HEK293 (cell line): ENCODE measurements around the gene ZNF853.

Experiments
- CTCF ChIA-PET: fragments of 350-600 bp; formaldehyde crosslinking; extraction: SDS; loops from one replicate; lab custom pipeline; 2021; ENCODE audit warnings: antibody characterized with exemption; lab: Yijun Ruan, JAX
- POLR2A ChIA-PET: fragments of 300-600 bp; formaldehyde crosslinking; extraction: SDS; loops from one replicate; lab custom pipeline; 2020; ENCODE audit warnings: antibody characterized with exemption, inconsistent platforms; lab: Yijun Ruan, JAX
- H3K27ac ChIP-seq: fragments of 200-500 bp; sonication (Bioruptor generic); 2 replicates; pipeline ENCODE4 v1.5.1; 2014; ENCODE audit warnings: low read depth, low read length, control low read depth, inconsistent platforms; ENCODE audit errors: extremely low read depth
- H3K36me3 ChIP-seq, 2 experiments: fragments of 200-500 bp in 1 of 2; sonication (Bioruptor generic) in 1 of 2; 1 replicate in 1 of 2; 2 replicates in 1 of 2; pipeline ENCODE4 v1.5.1; 2014 to 2017; ENCODE audit warnings: inconsistent platforms in 2 of 2, low read length in 2 of 2; ENCODE audit not compliant: control insufficient read depth in 2 of 2, insufficient read depth in 1 of 2
- H3K4me1 ChIP-seq: fragments of 200-500 bp; sonication (Bioruptor generic); 2 replicates; pipeline ENCODE4 v1.5.1; 2014; ENCODE audit warnings: mild to moderate bottlenecking, low read length, inconsistent platforms; ENCODE audit not compliant: control insufficient read depth, insufficient read depth
- H3K4me3 ChIP-seq: 2 replicates; pipeline ENCODE4 v1.5.1; 2011; ENCODE audit warnings: low read depth, mild to moderate bottlenecking, control low read depth, low read length, moderate library complexity
- H3K9me3 ChIP-seq: fragments of 200-500 bp; sonication (Bioruptor generic); 2 replicates; pipeline ENCODE4 v1.5.1; 2014; ENCODE audit warnings: low read depth, low read length, inconsistent platforms; ENCODE audit not compliant: control insufficient read depth, insufficient read depth
- BCL11B ChIP-seq: fragments of 450-650 bp; formaldehyde crosslinking; IDR thresholded peaks from 2 replicates; pipeline ENCODE4 v1.5.1; 2016; ENCODE audit warnings: low read depth, missing biosample characterization, missing genetic modification characterization
- GLIS1 ChIP-seq: fragments of 450-650 bp; formaldehyde crosslinking; IDR thresholded peaks from 2 replicates; pipeline ENCODE4 v1.5.1; 2016; ENCODE audit warnings: missing biosample characterization, missing genetic modification characterization
- INSM2 ChIP-seq: fragments of 450-650 bp; formaldehyde crosslinking; IDR thresholded peaks from 2 replicates; pipeline ENCODE4 v1.5.1; 2016; ENCODE audit warnings: missing biosample characterization, missing genetic modification characterization
- PRDM4 ChIP-seq: fragments of 450-650 bp; formaldehyde crosslinking; IDR thresholded peaks from 2 replicates; pipeline ENCODE4 v1.5.1; 2017; ENCODE audit warnings: missing biosample characterization, missing genetic modification characterization
- REPIN1 ChIP-seq: fragments of 450-650 bp; formaldehyde crosslinking; IDR thresholded peaks from 2 replicates; pipeline ENCODE4 v1.5.1; 2017; ENCODE audit warnings: missing biosample characterization, missing genetic modification characterization, low read depth
- SETDB1 ChIP-seq: IDR thresholded peaks from one replicate; pipeline ENCODE4 v1.6.1; 2017; ENCODE audit warnings: mild to moderate bottlenecking, low read length, moderate library complexity, mixed read lengths; ENCODE audit not compliant: insufficient read length
- ZNF138 ChIP-seq: fragments of 450-650 bp; formaldehyde crosslinking; IDR thresholded peaks from 2 replicates; pipeline ENCODE4 v1.5.1; 2016; ENCODE audit warnings: missing biosample characterization, missing genetic modification characterization, borderline replicate concordance
- ZNF155 ChIP-seq: fragments of 450-650 bp; formaldehyde crosslinking; IDR thresholded peaks from 2 replicates; pipeline ENCODE4 v1.5.1; 2016; ENCODE audit warnings: missing biosample characterization, missing genetic modification characterization
- ZNF174 ChIP-seq: fragments of 450-650 bp; formaldehyde crosslinking; IDR thresholded peaks from 2 replicates; pipeline ENCODE4 v1.5.0; 2017; ENCODE audit warnings: missing biosample characterization, mild to moderate bottlenecking, missing genetic modification characterization
- ZNF175 ChIP-seq: fragments of 450-650 bp; formaldehyde crosslinking; IDR thresholded peaks from 2 replicates; pipeline ENCODE4 v1.5.1; 2016; ENCODE audit warnings: missing biosample characterization, missing genetic modification characterization
- ZNF23 ChIP-seq: fragments of 450-650 bp; formaldehyde crosslinking; IDR thresholded peaks from 2 replicates; pipeline ENCODE4 v1.5.1; 2016; ENCODE audit warnings: missing biosample characterization, missing genetic modification characterization, borderline replicate concordance
- ZNF350 ChIP-seq: fragments of 450-650 bp; formaldehyde crosslinking; IDR thresholded peaks from 2 replicates; pipeline ENCODE4 v1.5.0; 2017; ENCODE audit warnings: missing biosample characterization, mild to moderate bottlenecking, missing genetic modification characterization
- ZNF354C ChIP-seq: fragments of 450-650 bp; formaldehyde crosslinking; IDR thresholded peaks from 2 replicates; pipeline ENCODE4 v1.5.1; 2016; ENCODE audit warnings: missing biosample characterization, missing genetic modification characterization, low read depth, borderline replicate concordance
- ZNF362 ChIP-seq: fragments of 450-650 bp; formaldehyde crosslinking; IDR thresholded peaks from 2 replicates; pipeline ENCODE4 v1.5.1; 2016; ENCODE audit warnings: missing biosample characterization, missing genetic modification characterization
- ZNF530 ChIP-seq: fragments of 450-650 bp; formaldehyde crosslinking; IDR thresholded peaks from 2 replicates; pipeline ENCODE4 v1.5.1; 2016; ENCODE audit warnings: low read depth, missing biosample characterization, missing genetic modification characterization
- ZNF548 ChIP-seq: fragments of 450-650 bp; formaldehyde crosslinking; IDR thresholded peaks from 2 replicates; pipeline ENCODE4 v1.5.1; 2016; ENCODE audit warnings: missing biosample characterization, missing genetic modification characterization
- ZNF654 ChIP-seq: fragments of 450-650 bp; formaldehyde crosslinking; IDR thresholded peaks from 2 replicates; pipeline ENCODE4 v1.5.1; 2016; ENCODE audit warnings: low read depth, missing biosample characterization, missing genetic modification characterization
- ZNF660 ChIP-seq: fragments of 450-650 bp; IDR thresholded peaks from 2 replicates; pipeline ENCODE4 v1.5.1; 2018; ENCODE audit warnings: missing biosample characterization, mild to moderate bottlenecking, missing genetic modification characterization
- ZNF76 ChIP-seq: fragments of 450-650 bp; formaldehyde crosslinking; IDR thresholded peaks from 2 replicates; pipeline ENCODE4; 2016; ENCODE audit warnings: low read depth, missing biosample characterization, missing genetic modification characterization, borderline replicate concordance
- ZNF776 ChIP-seq: fragments of 450-650 bp; formaldehyde crosslinking; IDR thresholded peaks from 2 replicates; pipeline ENCODE4 v1.5.0; 2017; ENCODE audit warnings: missing biosample characterization, missing genetic modification characterization, borderline replicate concordance
- ZNF785 ChIP-seq: fragments of 450-650 bp; formaldehyde crosslinking; IDR thresholded peaks from 2 replicates; pipeline ENCODE4 v1.5.1; 2016; ENCODE audit warnings: missing biosample characterization, missing genetic modification characterization
- ZNF791 ChIP-seq: fragments of 450-650 bp; formaldehyde crosslinking; IDR thresholded peaks from 2 replicates; pipeline ENCODE4 v1.5.1; 2016; ENCODE audit warnings: missing biosample characterization, missing genetic modification characterization
- ZNF843 ChIP-seq: fragments of 450-650 bp; formaldehyde crosslinking; IDR thresholded peaks from 2 replicates; pipeline ENCODE4 v1.5.1; 2016; ENCODE audit warnings: missing biosample characterization, missing genetic modification characterization
- TF ChIP-seq, protein P1 (sequence below): sonication (generic); formaldehyde crosslinking; IDR thresholded peaks from 2 replicates; pipeline ENCODE4 v1.8.1; 2022; ENCODE audit warnings: mild to moderate bottlenecking, moderate library complexity, missing genetic modification reagents
- TF ChIP-seq, protein P2 (sequence below): fragments of 450-650 bp; formaldehyde crosslinking; IDR thresholded peaks from 2 replicates; pipeline ENCODE4 v1.5.1; 2016; ENCODE audit warnings: missing biosample characterization, missing genetic modification characterization
- TF ChIP-seq, protein P3 (sequence below): fragments of 450-650 bp; formaldehyde crosslinking; IDR thresholded peaks from 2 replicates; pipeline ENCODE4 v1.5.1; 2016; ENCODE audit warnings: missing biosample characterization, missing genetic modification characterization

Gene ZNF853

GRCh38 chr7:6650521-6651011 is 35.2 kb downstream of the ZNF853 start (continued):
- TF ChIP-seq PRDM4 (no peak), ZNF843 (tag by site-specific recombination) (no peak), ZNF362 (tag by site-specific recombination) (no peak), ZNF174 (tag by site-specific recombination) (no peak), ZNF350 (tag by site-specific recombination) (no peak)

GRCh38 chr7:6651851-6652445 is 36.5 kb downstream of the ZNF853 start:
- no peaks in the 10 kb centered on the region for H3K9me3 ChIP-seq
- no peak for TF ChIP-seq ZNF791
- TF ChIP-seq ZNF76, result no peak
- no peak for TF ChIP-seq BCL11B
- no peak for TF ChIP-seq INSM2 (tag by site-specific recombination)
- TF ChIP-seq REPIN1 (tag by site-specific recombination), result no peak
- TF ChIP-seq ZNF138 (tag by site-specific recombination), result no peak
- TF ChIP-seq ZNF548, result no peak
- TF ChIP-seq, protein P1, sequence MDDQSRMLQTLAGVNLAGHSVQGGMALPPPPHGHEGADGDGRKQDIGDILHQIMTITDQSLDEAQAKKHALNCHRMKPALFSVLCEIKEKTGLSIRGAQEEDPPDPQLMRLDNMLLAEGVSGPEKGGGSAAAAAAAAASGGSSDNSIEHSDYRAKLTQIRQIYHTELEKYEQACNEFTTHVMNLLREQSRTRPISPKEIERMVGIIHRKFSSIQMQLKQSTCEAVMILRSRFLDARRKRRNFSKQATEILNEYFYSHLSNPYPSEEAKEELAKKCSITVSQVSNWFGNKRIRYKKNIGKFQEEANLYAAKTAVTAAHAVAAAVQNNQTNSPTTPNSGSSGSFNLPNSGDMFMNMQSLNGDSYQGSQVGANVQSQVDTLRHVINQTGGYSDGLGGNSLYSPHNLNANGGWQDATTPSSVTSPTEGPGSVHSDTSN (CRISPR knock-in tag), result no peak
- no peak for TF ChIP-seq ZNF654
- H3K27ac ChIP-seq, result no peak overlapping the region
- no peaks in the 10 kb centered on the region for H3K4me1 ChIP-seq
- CTCF ChIA-PET, result no interaction called here
- H3K4me3 ChIP-seq, result no peak overlapping the region
- H3K36me3 ChIP-seq, result peaks cover 6 to 75% of the 10 kb centered on the region in 2 experiments; a peak in 2 of 3 replicates
- POLR2A ChIA-PET, result no interaction called here

DNA sequence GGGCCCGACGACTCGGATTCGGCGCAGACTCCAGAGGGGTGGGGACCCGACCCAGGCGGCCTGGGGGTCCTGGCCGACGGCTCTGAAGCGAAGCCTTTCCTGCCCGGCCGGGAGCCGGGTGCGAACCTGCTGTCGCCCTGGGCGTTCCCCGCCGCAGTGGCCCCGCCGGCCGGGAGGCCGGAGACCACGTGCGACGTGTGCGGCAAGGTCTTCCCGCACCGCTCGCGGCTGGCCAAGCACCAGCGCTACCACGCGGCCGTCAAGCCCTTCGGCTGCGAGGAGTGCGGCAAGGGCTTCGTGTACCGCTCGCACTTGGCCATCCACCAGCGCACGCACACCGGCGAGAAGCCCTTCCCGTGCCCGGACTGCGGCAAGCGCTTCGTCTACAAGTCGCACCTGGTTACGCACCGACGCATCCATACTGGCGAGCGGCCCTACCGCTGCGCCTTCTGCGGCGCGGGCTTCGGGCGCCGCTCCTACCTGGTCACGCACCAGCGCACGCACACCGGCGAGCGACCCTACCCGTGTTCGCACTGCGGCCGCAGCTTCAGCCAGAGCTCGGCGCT is 37.1 kb downstream of the ZNF853 start:
- Histone ChIP-seq H3K27ac (no peak overlapping the region), H3K4me1 (no peaks in the 10 kb centered on the region), H3K9me3 (no peaks in the 10 kb centered on the region), H3K4me3 (no peak overlapping the region), H3K36me3 (peaks cover 6 to 69% of the 10 kb centered on the region in 2 experiments; a peak in 2 of 3 replicates)
- ChIA-PET POLR2A (no interaction called here), CTCF (no interaction called here)
- no peak for TF ChIP-seq GLIS1 (tag by site-specific recombination)
- TF ChIP-seq, protein P2, sequence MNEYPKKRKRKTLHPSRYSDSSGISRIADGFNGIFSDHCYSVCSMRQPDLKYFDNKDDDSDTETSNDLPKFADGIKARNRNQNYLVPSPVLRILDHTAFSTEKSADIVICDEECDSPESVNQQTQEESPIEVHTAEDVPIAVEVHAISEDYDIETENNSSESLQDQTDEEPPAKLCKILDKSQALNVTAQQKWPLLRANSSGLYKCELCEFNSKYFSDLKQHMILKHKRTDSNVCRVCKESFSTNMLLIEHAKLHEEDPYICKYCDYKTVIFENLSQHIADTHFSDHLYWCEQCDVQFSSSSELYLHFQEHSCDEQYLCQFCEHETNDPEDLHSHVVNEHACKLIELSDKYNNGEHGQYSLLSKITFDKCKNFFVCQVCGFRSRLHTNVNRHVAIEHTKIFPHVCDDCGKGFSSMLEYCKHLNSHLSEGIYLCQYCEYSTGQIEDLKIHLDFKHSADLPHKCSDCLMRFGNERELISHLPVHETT, result no peak
- no peak for TF ChIP-seq SETDB1
- TF ChIP-seq ZNF175 (tag by site-specific recombination), result no peak
- TF ChIP-seq, protein P3, sequence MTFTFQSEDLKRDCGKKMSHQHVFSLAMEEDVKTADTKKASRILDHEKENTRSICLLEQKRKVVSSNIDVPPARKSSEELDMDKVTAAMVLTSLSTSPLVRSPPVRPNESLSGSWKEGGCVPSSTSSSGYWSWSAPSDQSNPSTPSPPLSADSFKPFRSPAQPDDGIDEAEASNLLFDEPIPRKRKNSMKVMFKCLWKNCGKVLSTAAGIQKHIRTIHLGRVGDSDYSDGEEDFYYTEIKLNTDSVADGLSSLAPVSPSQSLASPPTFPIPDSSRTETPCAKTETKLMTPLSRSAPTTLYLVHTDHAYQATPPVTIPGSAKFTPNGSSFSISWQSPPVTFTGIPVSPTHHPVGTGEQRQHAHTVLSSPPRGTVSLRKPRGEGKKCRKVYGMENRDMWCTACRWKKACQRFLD (tag by site-specific recombination), result no peak
- TF ChIP-seq ZNF785 (tag by site-specific recombination), result no peak
- TF ChIP-seq ZNF155, result no peak
- no peak for TF ChIP-seq ZNF530
- no peak for TF ChIP-seq ZNF354C (tag by site-specific recombination)
- no peak for TF ChIP-seq ZNF776
- no peak for TF ChIP-seq ZNF660 (tag by site-specific recombination)
- no peak for TF ChIP-seq ZNF23 (tag by site-specific recombination)
